PC-9 (cell line): ENCODE measurements around the gene BBS9. TPM values are rescaled to one million over a fixed set of nuclear protein-coding genes. Genes with fewer than 3 reads are reported as not detected.

Source experiments
- BruUV-seq: library from RNA; stranded (reverse); fragments of 400-500 nt; replicated peaks from 2 replicates; lab custom pipeline; 2021; lab: Mats Ljungman, UMichigan
- CTCF ChIA-PET: fragments of 300-600 bp; sonication (Branson Sonifier 250); formaldehyde crosslinking; loops from one replicate; lab custom pipeline; 2022; ENCODE audit warnings: antibody characterized with exemption; lab: Charles Lee
- POLR2A ChIA-PET: fragments of 300-600 bp; sonication (Branson Sonifier 250); formaldehyde crosslinking; loops from one replicate; lab custom pipeline; 2022; ENCODE audit warnings: antibody characterized with exemption; ENCODE audit not compliant: unreplicated experiment; lab: Charles Lee
- DNase-seq, 2 experiments: peaks; one replicate each; pipeline versions ENCODE4 v3.0.0 to v3.0.0-alpha.2; 2015 to 2022; ENCODE audit warnings: mixed read lengths in 1 of 2
- H2AFZ ChIP-seq: fragments of 200-600 bp; sonication (generic); 2 replicates; pipeline ENCODE4 v1.8.1; 2017; ENCODE audit warnings: antibody characterized with exemption
- H3F3A ChIP-seq: fragments of 200-600 bp; sonication (generic); 2 replicates; pipeline ENCODE4 v1.8.1; 2017; ENCODE audit warnings: antibody characterized with exemption, mild to moderate bottlenecking, low read depth; ENCODE audit not compliant: insufficient read depth
- H3K27ac ChIP-seq: fragments of 200-600 bp; sonication (generic); 2 replicates; pipeline ENCODE4 v1.6.1; 2016; ENCODE audit warnings: mixed run types
- H3K27me3 ChIP-seq: fragments of 200-600 bp; sonication (generic); 2 replicates; pipeline ENCODE4 v1.6.1; 2016; ENCODE audit warnings: low read depth, mixed run types; ENCODE audit not compliant: insufficient read depth
- H3K36me3 ChIP-seq: fragments of 200-600 bp; sonication (generic); 2 replicates; pipeline ENCODE4 v1.6.1; 2016; ENCODE audit warnings: low read depth, mixed run types
- H3K4me1 ChIP-seq: fragments of 200-600 bp; sonication (generic); replicated peaks from 2 replicates; pipeline ENCODE4 v1.6.1; 2016; ENCODE audit warnings: mixed run types; ENCODE audit not compliant: insufficient read depth
- H3K4me2 ChIP-seq: fragments of 200-600 bp; sonication (generic); 2 replicates; pipeline ENCODE4 v1.6.1; 2017; ENCODE audit warnings: mixed run types
- H3K4me3 ChIP-seq: fragments of 200-600 bp; sonication (generic); 2 replicates; pipeline ENCODE4 v1.6.1; 2016; ENCODE audit warnings: mixed run types
- H3K79me2 ChIP-seq: fragments of 200-600 bp; sonication (generic); 2 replicates; pipeline ENCODE4 v1.6.1; 2017; ENCODE audit warnings: low read depth, mixed run types
- H3K9me2 ChIP-seq: fragments of 200-600 bp; sonication (generic); 2 replicates; pipeline ENCODE4 v1.8.1; 2017; ENCODE audit warnings: mild to moderate bottlenecking; ENCODE audit not compliant: insufficient read depth
- H3K9me3 ChIP-seq: fragments of 200-600 bp; sonication (generic); 2 replicates; pipeline ENCODE4 v1.8.1; 2016; ENCODE audit warnings: low read depth; ENCODE audit not compliant: insufficient read depth
- H4K20me1 ChIP-seq: fragments of 200-600 bp; sonication (generic); 2 replicates; pipeline ENCODE4 v1.8.1; 2017; ENCODE audit not compliant: insufficient read depth
- CTCF ChIP-seq: fragments of 200-600 bp; sonication (generic); conservative IDR thresholded peaks from 2 replicates; pipeline ENCODE4 v1.6.1; 2017; ENCODE audit warnings: mixed run types, antibody characterized with exemption, mild to moderate bottlenecking, moderate library complexity
- EZH2 ChIP-seq: fragments of 200-600 bp; sonication (generic); IDR thresholded peaks from 2 replicates; pipeline ENCODE4 v1.8.0; 2017; ENCODE audit warnings: antibody characterized with exemption, low read depth
- intact Hi-C: fragments of 100-400 bp; cut with micrococcal nuclease; formaldehyde crosslinking; loops from one replicate; pipeline ENCODE4 v1.10.0; 2022; ENCODE audit not compliant: unreplicated experiment
- total RNA-seq: library from RNA; stranded (reverse); gene quantifications from 2 replicates; pipeline ENCODE4 v1.2.3, GENCODE V29; 2021

The BBS9 gene
- total RNA-seq, 1 experiment from 2014 or later: 12.4 TPM

GRCh38 chr7:33592718-33593117, 463.4 kb downstream of the BBS9 start:
- no peaks in the 10 kb centered on the region for H3F3A ChIP-seq
- no peak overlapping the region for H3K4me3 ChIP-seq
- H3K27me3 ChIP-seq: no peaks in the 10 kb centered on the region
- no peak overlapping the region for H3K27ac ChIP-seq
- H4K20me1 ChIP-seq: no peaks in the 10 kb centered on the region
- intact Hi-C loops: no loop called here
- no peak overlapping the region for H3K4me2 ChIP-seq
- ChIA-PET CTCF (no interaction called here), POLR2A (no interaction called here)
- H3K36me3 ChIP-seq: no peaks in the 10 kb centered on the region
- no peak overlapping the region for H2AFZ ChIP-seq
- no peaks in the 10 kb centered on the region for H3K9me3 ChIP-seq
- no peaks in the 10 kb centered on the region for H3K9me2 ChIP-seq
- TF ChIP-seq CTCF (no peak), EZH2 (no peak)
- no TSS peak for BruUV-seq
- H3K4me1 ChIP-seq: no peaks in the 10 kb centered on the region
- DNase-seq: no peak
- H3K79me2 ChIP-seq: no peaks in the 10 kb centered on the region

GRCh38 chr7:33593611-33594010, 464.2 kb downstream of the BBS9 start:
- TF ChIP-seq EZH2 (no peak), CTCF (no peak)
- Histone ChIP-seq H3K36me3 (no peaks in the 10 kb centered on the region), H3K4me3 (no peak overlapping the region), H3K4me2 (no peak overlapping the region), H3K9me2 (no peaks in the 10 kb centered on the region), H3K79me2 (no peaks in the 10 kb centered on the region), H3F3A (no peaks in the 10 kb centered on the region), H2AFZ (no peak overlapping the region), H3K4me1 (no peaks in the 10 kb centered on the region), H3K9me3 (no peaks in the 10 kb centered on the region), H4K20me1 (no peaks in the 10 kb centered on the region), H3K27me3 (no peaks in the 10 kb centered on the region), H3K27ac (no peak overlapping the region)
- no TSS peak for BruUV-seq
- ChIA-PET CTCF (no interaction called here), POLR2A (no interaction called here)
- intact Hi-C loops: no loop called here
- DNase-seq: no peak

- H3K9me2 ChIP-seq: no peaks in the 10 kb centered on the region
- H3K27me3 ChIP-seq: no peaks in the 10 kb centered on the region
- H2AFZ ChIP-seq: no peak overlapping the region
- intact Hi-C loops: no loop called here
- POLR2A ChIA-PET: no interaction called here
- H3K27ac ChIP-seq: no peak overlapping the region
- CTCF ChIA-PET: no interaction called here
- H3K4me1 ChIP-seq: no peaks in the 10 kb centered on the region
- no peaks in the 10 kb centered on the region for H3K79me2 ChIP-seq
- H3K4me3 ChIP-seq: no peak overlapping the region
- no peak overlapping the region for H3K4me2 ChIP-seq
- DNase-seq: no peak
- H4K20me1 ChIP-seq: no peaks in the 10 kb centered on the region
- no peak for TF ChIP-seq EZH2
- BruUV-seq: no TSS peak
- no peaks in the 10 kb centered on the region for H3K36me3 ChIP-seq
- H3K9me3 ChIP-seq: no peaks in the 10 kb centered on the region
- H3F3A ChIP-seq: no peaks in the 10 kb centered on the region
Observed at GRCh38 chr7:33596686-33597085, 467.3 kb downstream of the BBS9 start.

GRCh38 chr7:33597181-33597580, 467.8 kb downstream of the BBS9 start:
- BruUV-seq: no TSS peak
- no peaks in the 10 kb centered on the region for H3K9me3 ChIP-seq
- POLR2A ChIA-PET: no interaction called here
- no peaks in the 10 kb centered on the region for H3F3A ChIP-seq
- H3K36me3 ChIP-seq: no peaks in the 10 kb centered on the region
- no peak overlapping the region for H2AFZ ChIP-seq
- intact Hi-C loops: no loop called here
- no peak overlapping the region for H3K4me2 ChIP-seq
- H3K9me2 ChIP-seq: no peaks in the 10 kb centered on the region
- H3K4me1 ChIP-seq: no peaks in the 10 kb centered on the region
- H4K20me1 ChIP-seq: no peaks in the 10 kb centered on the region
- DNase-seq: no peak
- no peak overlapping the region for H3K27ac ChIP-seq
- H3K79me2 ChIP-seq: no peaks in the 10 kb centered on the region
- no peaks in the 10 kb centered on the region for H3K27me3 ChIP-seq
- TF ChIP-seq EZH2: no peak
- CTCF ChIA-PET: no interaction called here
- H3K4me3 ChIP-seq: no peak overlapping the region
